K562 (cell line): ENCODE results near the gene SFT2D2. TPM values are rescaled to one million over a fixed set of nuclear protein-coding genes. Genes with fewer than 3 reads are reported as not detected.
A peak's percentile ranks its signal among the peaks of the same experiment; 100 is the strongest.

Experiments
- BRF1 ChIP-seq: IDR thresholded peaks from 3 replicates; pipeline ENCODE4 v1.6.1; 2011; ENCODE audit warnings: borderline replicate concordance, mild to moderate bottlenecking; ENCODE audit not compliant: insufficient read length; ENCODE audit errors: extremely low read depth
- CTCFL ChIP-seq: IDR thresholded peaks from 2 replicates; pipeline ENCODE4 v1.6.1; 2011; ENCODE audit warnings: borderline replicate concordance, low read depth, mild to moderate bottlenecking, moderate library complexity, low read length; ENCODE audit not compliant: insufficient read depth, poor library complexity, severe bottlenecking
- DMBX1 ChIP-seq: fragments of 250-450 bp; sonication (Bioruptor Pico); IDR thresholded peaks from 2 replicates; pipeline ENCODE4 v1.8.0; 2022; ENCODE audit warnings: inconsistent platforms, mild to moderate bottlenecking, moderate library complexity, borderline replicate concordance
- ELF4 ChIP-seq: fragments of 450-650 bp; formaldehyde crosslinking; IDR thresholded peaks from 2 replicates; pipeline ENCODE4 v1.4.0; 2022; ENCODE audit warnings: missing genetic modification characterization
- ETV1 ChIP-seq: fragments of 450-650 bp; conservative IDR thresholded peaks from 2 replicates; pipeline ENCODE4 v1.6.1; 2016; ENCODE audit warnings: missing genetic modification characterization, control low read depth, low read depth, missing compliant biosample characterization
- FIP1L1 ChIP-seq: fragments of 200-400 bp; formaldehyde crosslinking; IDR thresholded peaks from 2 replicates; pipeline ENCODE4 v1.6.1; 2018; ENCODE audit warnings: mild to moderate bottlenecking, low read depth, low read length; ENCODE audit not compliant: poor library complexity, severe bottlenecking
- FOSL1 ChIP-seq: fragments of 200-800 bp; sonication (Bioruptor generic); conservative IDR thresholded peaks from 2 replicates; pipeline ENCODE4 v1.6.1; 2016; ENCODE audit warnings: missing genetic modification characterization, missing compliant biosample characterization
- GABPA ChIP-seq: fragments of 200-800 bp; sonication (Bioruptor generic); conservative IDR thresholded peaks from 2 replicates; pipeline ENCODE4 v1.6.1; 2016; ENCODE audit warnings: low read depth, missing genetic modification characterization, missing compliant biosample characterization
- GTF2F1 ChIP-seq: IDR thresholded peaks from 2 replicates; pipeline ENCODE4 v1.6.1; 2011; ENCODE audit warnings: low read depth, low read length, improper control_type of control experiment
- HCFC1 ChIP-seq: IDR thresholded peaks from 2 replicates; pipeline ENCODE4 v1.6.1; 2012; ENCODE audit warnings: low read depth, low read length, improper control_type of control experiment
- HNRNPLL ChIP-seq: fragments of 200-400 bp; formaldehyde crosslinking; IDR thresholded peaks from 2 replicates; pipeline ENCODE4 v1.6.1; 2017; ENCODE audit warnings: low read length, low read depth, mild to moderate bottlenecking; ENCODE audit not compliant: poor library complexity, severe bottlenecking
- KHSRP ChIP-seq: fragments of 450-650 bp; IDR thresholded peaks from 2 replicates; pipeline ENCODE4 v1.6.1; 2017
- MEF2D ChIP-seq: conservative IDR thresholded peaks from 2 replicates; pipeline ENCODE4 v1.6.1; 2016; ENCODE audit warnings: low read depth, missing genetic modification characterization, missing compliant biosample characterization
- PRDM10 ChIP-seq: fragments of 450-650 bp; IDR thresholded peaks from 2 replicates; pipeline ENCODE4 v1.6.1; 2018; ENCODE audit not compliant: partially characterized antibody
- PYGO2 ChIP-seq: fragments of 450-650 bp; IDR thresholded peaks from 2 replicates; pipeline ENCODE4 v1.6.1; 2016; ENCODE audit warnings: mild to moderate bottlenecking, missing genetic modification characterization, moderate library complexity, missing compliant biosample characterization
- RFX5 ChIP-seq: IDR thresholded peaks from 2 replicates; pipeline ENCODE4 v1.6.1; 2011; ENCODE audit warnings: low read depth, mild to moderate bottlenecking, improper control_type of control experiment, low read length
- TEAD2 ChIP-seq: fragments of 450-650 bp; IDR thresholded peaks from 2 replicates; pipeline ENCODE4 v1.6.1; 2016; ENCODE audit warnings: missing genetic modification characterization, control low read depth, missing compliant biosample characterization
- USF1 ChIP-seq: sonication (generic); formaldehyde crosslinking; IDR thresholded peaks from 2 replicates; pipeline ENCODE4 v1.9.0; 2022; ENCODE audit warnings: mild to moderate bottlenecking, missing genetic modification reagents
- ZFP36 ChIP-seq: fragments of 150-350 bp; IDR thresholded peaks from 2 replicates; pipeline ENCODE4 v1.6.1; 2018; ENCODE audit warnings: low read length, low read depth; ENCODE audit not compliant: partially characterized antibody
- ZNF589 ChIP-seq: fragments of 200-800 bp; sonication (Bioruptor generic); IDR thresholded peaks from 2 replicates; pipeline ENCODE4 v1.6.1; 2016; ENCODE audit warnings: low read depth, missing genetic modification characterization, missing compliant biosample characterization
- ZNF707 ChIP-seq: fragments of 250-450 bp; sonication (Bioruptor Pico); conservative IDR thresholded peaks from 2 replicates; pipeline ENCODE4 v1.8.0; 2022; ENCODE audit warnings: inconsistent platforms, mild to moderate bottlenecking, moderate library complexity
- polyA plus RNA-seq, 8 experiments: library from polyadenylated mRNA; depleted of rRNA in 4 of 8; stranded (reverse) in 5 of 8; unstranded in 3 of 8; fragments of >200 nt; fragmentation: Nextera tagmentation in 2 of 8; fragmentation: Illumina TruSeq in 1 of 8; extraction: Ambion mirVana in 2 of 8; extraction: Trizol in 1 of 8; gene quantifications; 2 replicates each; pipeline versions ENCODE4 v1.2.1 to v1.2.3, GENCODE V29; 2011 to 2014; ENCODE audit warnings: inconsistent platforms in 1 of 8, missing spikeins in 1 of 8
- total RNA-seq, 7 experiments: library from RNA; depleted of rRNA in 6 of 7; stranded (reverse); fragments of >200 nt in 6 of 7; fragmentation: Illumina TruSeq in 2 of 7; extraction: Trizol in 2 of 7; gene quantifications; 2 replicates each; pipeline versions ENCODE4 v1.2.1 to v1.2.3, GENCODE V29; 2011 to 2021; ENCODE audit warnings: low replicate concordance in 1 of 7

The SFT2D2 gene
- total and polyA plus RNA-seq, 9 of the 15 experiments (the other 6 are each of a cell fraction or from before 2014, with no cell fraction given) = 3.4 to 50.1 (median 21.6) TPM

- TF ChIP-seq GTF2F1 (0 out of 2 replicates have a peak, but pooled peaks have one; percentile 26), ZNF707 (CRISPR knock-in tag) (peak; percentile 71), PYGO2 (tag) (0 out of 2 replicates have a peak, but pooled peaks have one; percentile 30), HCFC1 (peak; percentile 76), ZFP36 (no peak), KHSRP (peak; percentile 87), FIP1L1 (peak; percentile 84), RFX5 (peak; percentile 48), HNRNPLL (peak; percentile 99), TEAD2 (tag) (no peak), CTCFL (peak; percentile 87), ETV1 (tag) (peak; percentile 71), USF1 (peak; percentile 58; the same call in 1 of the 2 replicates), ELF4 (peak; percentile 39; the same call in 1 of the 2 replicates), PRDM10 (peak; percentile 76), MEF2D (tag) (0 out of 2 replicates have a peak, but pooled peaks have one; percentile 20), FOSL1 (tag) (peak; percentile 84), ZNF589 (CRISPR knock-in tag) (peak; percentile 91), GABPA (tag) (peak; percentile 99), DMBX1 (CRISPR knock-in tag) (no peak), BRF1 (no peak)
Observed at GRCh38 chr1:168178638-168179437, 47.0 kb upstream of the SFT2D2 start, which contains the start of gene TIPRL (continued).
